Stimulated activated CD8-positive, alpha-beta memory T cell treated with anti-CD3 and anti-CD28 coated beads, Interleukin-4, amount 100 ng/mL, for 48 hours (primary cell): ENCODE measurements around the gene ATP8B3.

Experiments used
- DNase-seq: peaks from one replicate; pipeline ENCODE4 v3.0.0-alpha.2; 2020

The ATP8B3 gene

DNA sequence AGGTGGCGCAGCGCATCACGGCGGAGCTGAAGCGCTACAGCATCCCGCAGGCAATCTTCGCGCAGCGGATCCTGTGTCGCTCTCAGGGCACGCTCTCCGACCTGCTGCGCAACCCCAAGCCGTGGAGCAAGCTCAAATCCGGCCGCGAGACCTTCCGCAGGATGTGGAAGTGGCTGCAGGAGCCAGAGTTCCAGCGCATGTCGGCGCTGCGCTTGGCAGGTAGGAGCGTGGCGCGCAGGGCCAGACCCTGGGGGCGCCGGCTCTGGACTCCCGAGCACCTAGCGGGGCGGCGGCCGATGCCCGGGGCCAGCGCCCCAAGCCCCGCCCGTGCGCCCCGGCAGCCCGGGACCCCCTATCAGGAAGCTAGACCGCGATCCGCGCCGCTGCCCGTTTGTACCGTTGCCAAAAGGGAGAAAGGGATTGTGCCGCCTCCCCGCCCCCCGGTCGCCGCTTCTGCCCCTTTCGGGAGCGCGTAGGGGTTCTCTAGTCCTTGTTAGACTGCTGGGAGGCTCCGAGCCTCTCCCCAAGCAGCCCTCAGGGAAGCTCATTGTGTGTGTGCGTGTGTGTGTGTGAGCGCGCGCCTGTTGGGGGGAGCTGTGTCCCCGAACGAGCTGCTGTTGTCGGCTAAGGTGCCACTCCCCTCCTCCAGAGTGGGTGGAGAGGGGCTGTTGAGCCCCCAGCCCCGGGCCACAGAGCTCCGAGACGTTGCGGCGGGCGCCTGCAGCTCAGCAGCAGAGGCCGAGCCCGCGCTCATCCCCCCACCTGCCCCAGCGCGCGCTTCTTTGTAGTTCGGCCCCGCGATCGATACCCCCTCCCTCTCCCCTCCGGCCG, 57.2 kb downstream of the ATP8B3 start:
- DNase-seq: no peak

DNA sequence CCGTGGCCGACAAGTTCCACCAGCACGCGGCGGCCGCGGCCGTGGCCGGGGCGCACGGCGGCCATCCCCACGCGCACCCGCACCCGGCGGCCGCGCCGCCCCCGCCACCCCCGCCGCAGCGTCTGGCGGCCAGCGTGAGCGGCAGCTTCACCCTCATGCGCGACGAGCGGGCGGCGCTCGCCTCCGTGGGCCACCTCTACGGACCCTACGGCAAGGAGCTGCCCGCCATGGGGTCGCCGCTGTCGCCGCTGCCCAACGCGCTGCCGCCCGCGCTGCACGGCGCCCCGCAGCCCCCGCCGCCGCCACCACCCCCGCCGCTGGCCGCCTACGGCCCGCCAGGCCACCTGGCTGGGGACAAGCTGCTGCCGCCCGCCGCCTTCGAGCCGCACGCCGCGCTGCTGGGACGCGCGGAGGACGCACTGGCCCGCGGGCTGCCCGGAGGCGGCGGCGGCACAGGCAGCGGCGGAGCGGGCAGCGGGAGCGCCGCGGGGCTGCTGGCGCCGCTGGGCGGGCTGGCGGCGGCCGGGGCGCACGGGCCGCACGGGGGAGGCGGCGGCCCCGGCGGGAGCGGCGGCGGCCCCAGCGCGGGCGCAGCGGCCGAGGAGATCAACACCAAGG, 57.9 kb downstream of the ATP8B3 start:
- no peak for DNase-seq

DNA sequence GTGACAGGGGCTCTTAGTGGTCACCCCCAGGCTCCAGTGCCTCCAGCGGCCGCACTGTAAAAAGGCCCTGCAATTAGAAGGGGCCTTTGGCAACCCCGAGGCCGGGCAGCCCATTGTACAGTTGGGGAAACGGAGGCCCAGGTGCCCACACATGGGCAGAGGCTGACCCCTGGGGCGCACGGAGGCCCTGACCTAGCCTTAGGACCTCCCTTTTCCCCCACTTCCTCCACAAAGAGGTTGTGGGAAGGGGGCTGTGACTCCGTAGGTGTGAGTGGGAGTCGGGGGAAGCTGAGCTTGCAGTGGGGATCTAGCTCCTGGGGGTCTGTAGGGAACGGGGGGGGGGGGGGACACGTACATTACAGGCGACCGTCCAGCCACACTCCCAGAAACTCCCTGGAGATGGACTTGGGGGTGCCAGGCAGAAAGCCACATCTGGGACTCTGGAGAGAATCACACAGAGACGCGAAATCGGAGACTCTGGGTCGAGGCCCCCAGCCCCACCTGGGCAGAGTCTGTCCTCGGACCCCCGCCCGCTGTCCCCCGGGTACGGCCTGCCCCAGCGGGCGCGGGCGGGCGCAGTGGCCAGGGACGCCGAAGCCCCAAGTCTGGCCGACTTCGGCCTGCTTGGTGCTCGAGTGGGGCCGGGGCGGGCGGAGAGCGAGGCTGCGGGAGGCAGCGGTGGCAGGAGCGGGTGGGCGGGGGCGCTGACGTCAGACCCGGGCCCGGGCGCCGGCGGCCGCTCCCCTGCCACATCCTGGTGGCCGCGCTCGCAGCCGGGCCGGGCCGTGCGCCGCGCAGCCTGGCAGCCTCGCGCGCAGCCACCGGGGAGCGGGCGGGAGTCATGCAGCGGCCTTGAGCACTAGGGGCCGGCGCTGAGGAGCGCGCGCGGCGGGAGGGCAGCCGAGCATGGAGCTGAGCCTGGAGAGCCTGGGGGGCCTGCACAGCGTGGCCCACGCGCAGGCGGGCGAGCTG, 59.0 kb downstream of the ATP8B3 start, which contains the start of gene ONECUT3:
Gene ONECUT3, plus strand, starts transcription at position 750 of the 972 bp plus-strand sequence. Its CDS starts 157 bp downstream, at position 907.
- DNase-seq: no peak

DNA sequence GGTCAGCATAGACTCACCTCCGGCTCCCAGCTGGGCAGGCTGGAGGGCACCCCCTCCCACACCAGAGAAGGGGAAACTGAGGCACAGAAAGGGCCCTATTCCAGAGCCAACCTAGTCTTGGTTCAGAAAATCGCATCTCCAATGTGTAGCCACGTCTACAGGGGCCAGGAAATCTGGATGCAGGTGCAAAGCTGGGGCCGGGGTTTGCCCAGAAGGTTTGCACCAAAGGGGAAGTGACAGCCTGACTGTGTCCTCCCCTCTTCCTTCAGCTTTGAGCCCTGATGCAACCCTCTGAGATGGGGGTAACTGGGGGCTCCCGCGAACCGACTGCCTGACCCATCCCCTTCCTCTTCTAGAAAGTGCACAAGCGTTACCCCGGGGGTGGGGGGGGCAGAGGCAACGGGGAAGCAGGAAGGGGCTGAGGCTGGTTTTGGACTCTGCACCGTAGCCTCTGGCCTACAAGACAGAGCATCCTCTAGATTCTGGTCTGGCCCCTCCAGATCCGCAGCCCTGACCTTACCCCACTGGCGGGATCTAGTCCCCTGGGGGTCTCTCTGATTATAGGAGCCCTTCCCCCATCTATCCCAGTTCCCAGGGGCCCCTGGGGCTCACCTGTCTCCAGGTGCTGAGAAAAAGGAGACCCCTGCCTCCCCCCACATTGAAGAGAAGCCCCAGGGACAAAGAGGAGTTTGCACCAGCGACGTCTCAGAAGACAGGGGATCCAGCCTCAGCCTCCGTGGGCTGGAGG, 59.9 kb downstream of the ATP8B3 start:
- no peak for DNase-seq

DNA sequence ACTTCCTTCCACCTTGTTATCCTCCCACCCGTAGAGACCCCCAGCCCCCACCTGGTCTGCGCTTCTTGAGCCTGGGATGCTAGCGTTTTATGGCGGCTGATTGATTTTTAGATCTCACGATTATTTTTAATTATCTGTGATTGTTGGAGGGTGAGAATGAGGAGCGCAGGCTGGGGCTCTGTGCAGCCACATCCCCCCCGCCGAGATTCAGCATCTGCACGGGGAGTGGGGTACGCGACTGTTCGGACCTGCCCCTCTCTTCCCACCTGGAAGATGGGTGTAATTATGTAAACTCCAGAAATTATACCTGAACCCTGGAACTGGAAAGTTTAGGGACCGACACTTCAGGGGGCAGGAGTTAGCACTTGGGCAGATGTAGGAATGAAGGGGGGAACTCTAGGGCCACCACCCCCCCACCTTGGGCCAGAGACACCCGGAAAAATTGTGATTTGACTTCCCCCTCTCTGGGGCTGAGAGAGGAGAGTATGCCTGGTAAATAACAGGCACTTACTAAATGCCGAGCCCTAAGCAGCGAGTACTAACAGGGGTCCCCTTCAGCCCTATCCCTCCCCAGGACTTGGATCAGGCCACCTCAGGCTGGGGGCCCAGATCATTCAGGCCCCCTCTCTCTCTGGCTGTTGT, 60.6 kb downstream of the ATP8B3 start:
- DNase-seq: no peak

DNA sequence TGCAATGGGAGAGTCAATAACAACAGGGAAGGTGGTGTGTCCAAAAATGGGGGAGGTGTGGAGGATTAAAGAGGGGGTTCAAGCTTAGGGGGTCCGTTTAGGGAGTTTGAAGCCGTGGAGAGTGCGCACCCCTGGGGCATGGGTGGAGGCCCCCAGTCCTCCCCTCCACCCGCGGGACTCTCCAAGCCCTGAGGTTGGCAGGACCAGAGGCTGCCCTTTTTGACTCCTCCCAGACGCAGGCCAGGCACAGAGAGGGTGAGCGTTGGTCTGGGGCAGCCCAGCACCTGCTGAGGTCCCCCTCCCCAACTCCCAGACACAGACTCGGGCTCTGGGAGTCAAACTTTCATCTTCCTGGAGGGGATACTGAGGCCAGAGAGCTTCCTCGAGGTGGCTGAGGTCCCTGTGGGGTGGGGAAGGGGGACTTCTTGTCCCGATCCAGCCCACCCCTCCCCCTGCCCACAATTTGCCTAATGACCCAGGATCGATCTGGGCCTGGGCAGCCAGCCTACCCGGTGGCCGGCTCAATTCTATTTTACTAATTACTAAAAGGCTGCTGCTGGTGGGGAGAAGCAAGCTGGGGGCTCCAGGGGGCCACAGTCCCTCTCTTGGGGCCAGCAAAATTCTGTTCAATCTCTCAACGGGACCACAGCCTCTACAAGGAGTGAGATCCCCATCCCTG, 61.6 kb downstream of the ATP8B3 start:
- DNase-seq: no peak

DNA sequence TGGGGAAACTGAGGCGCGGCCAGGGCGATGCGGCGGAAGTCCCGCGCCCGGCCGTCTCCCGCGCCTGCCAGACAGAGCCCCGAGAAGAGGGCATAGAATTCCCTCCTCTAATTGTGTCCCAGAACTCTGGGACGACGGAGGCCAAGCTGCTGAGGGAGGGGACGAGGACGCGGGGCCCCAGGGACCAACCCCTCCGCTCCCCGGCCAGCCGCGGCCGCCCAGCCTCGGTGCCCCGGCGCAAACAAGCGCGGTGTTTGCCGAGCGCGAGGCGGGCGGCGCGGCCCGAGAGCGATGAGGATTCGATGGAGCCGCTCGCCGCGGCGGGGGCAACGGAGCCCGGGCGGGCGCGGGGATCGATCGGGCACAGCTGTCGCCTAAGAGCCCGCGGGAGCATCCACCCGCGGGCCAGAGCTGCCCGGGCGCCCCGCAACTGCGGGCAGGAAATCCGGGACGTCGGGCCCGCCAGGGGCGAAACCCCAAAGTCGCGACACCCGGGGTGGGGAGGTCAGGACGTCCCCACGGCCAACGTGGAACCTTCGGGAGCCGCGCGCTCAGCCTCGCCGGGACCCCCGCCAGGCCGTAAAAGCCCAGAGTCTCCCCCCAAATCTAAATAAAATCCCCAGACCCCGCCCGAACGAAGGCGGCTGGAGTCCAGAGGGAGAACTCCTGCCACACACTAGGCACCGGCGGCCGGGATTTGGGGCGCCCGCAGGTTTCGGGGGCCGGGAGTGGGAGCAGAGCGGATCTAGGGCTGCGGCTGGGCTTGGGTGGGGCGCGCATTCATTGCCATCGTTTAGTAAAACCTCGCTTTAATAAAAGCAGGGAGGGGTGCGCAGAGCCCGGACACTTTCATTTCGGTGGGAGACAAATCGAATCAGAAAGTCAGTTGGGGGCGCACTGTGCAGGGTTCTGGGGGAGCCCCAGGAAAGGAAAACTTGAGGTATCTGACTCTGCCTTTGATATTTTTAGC, 62.4 kb downstream of the ATP8B3 start:
- DNase-seq: no peak

DNA sequence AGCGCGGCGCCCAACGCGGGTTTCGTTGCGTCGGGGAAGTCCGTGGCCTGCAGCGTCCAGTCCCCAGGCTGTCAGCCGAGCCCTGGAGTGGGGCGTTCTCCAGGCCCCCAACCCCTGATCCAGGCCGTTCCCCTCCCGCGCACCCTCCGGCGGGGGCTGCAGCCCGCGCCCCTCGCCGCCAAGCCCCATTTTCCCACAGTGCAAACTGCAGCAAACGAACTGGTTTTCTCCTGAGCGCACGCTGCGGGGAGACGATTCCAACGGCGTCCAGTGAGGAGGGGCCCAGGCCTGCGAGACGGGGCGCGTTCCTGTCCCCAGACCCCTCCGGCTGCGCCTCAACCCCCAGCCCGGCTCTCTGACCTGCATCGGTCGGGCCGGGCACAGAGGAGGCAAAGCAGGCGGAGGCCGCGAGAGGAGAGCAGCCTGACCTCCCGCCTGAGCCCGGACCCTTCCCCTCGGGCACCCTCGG, 63.2 kb downstream of the ATP8B3 start:
- no peak for DNase-seq

DNA sequence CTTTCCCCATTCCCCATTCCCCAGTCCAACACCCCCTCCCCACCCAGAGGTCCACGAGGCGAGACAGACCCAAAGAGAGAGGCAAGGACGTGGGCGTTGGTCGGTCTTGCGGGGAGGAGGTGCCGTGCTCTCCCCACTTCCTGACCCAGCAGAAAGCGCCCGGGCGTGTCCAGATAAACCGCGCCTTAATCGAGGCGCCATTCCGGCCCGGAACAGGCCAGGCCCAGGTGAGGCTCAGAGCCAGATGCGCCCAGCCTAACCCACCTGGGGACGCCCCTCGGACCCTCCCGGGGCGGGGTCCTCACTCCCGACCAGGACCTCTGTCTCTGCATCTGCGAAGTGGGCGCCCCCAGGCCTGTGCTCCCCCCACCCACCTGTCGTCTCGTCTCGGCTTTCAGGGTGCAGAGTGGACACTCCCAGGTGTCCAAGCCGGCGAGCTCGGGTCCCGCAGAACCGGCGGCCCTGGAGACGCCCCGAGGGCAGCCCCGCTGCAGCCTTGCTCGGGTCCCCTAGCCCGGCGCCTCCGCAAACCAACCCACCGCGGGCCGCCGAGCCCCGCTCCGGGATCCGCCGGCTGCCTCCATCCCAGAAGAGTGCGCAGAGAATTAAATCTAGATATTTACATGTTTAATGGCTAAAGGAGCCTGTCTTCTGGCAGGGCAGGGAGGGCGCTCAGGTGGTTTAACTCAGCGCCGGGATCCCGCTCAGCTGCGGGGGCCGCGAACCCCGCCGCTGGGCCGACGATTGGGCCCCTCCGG, 63.8 kb downstream of the ATP8B3 start:
- no peak for DNase-seq

DNA sequence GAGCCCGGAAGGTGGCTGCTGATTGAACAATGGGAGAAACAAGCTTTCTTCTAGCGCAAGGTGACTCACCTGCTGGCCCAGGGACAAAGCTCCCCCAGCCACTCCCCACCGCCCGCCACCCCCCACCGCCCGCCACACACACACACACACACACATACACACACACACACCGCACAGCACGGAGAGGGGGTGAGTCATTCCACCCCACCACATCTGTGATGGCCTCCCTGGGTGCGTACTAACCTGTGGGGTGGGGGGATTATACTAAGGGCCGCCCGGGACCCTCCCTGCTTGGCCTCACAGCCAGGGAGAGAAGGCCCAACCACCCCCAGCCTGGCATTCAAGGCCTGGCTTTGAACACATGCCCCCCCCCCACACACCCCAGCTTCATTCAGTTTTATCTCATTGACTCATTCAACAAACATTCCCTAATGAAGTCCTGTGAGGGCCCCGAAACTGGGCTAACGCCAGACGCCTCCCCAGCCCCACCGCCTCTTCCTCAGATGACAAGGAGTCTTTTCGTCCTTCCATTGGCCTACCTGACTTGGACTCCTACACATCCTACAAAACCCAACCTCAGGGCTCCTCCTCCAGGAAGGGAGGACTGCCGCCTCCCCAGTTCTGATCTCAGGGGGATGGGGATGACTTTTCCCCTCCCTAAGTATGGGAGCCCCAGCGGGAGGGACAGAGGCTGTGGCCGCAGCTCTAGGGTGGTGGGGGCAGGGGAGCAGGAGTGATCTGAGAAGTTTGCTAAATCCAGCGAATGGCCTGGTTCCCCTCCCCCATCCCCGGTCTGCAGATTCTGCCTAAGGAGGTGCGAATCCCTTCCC, 64.6 kb downstream of the ATP8B3 start:
- no peak for DNase-seq

DNA sequence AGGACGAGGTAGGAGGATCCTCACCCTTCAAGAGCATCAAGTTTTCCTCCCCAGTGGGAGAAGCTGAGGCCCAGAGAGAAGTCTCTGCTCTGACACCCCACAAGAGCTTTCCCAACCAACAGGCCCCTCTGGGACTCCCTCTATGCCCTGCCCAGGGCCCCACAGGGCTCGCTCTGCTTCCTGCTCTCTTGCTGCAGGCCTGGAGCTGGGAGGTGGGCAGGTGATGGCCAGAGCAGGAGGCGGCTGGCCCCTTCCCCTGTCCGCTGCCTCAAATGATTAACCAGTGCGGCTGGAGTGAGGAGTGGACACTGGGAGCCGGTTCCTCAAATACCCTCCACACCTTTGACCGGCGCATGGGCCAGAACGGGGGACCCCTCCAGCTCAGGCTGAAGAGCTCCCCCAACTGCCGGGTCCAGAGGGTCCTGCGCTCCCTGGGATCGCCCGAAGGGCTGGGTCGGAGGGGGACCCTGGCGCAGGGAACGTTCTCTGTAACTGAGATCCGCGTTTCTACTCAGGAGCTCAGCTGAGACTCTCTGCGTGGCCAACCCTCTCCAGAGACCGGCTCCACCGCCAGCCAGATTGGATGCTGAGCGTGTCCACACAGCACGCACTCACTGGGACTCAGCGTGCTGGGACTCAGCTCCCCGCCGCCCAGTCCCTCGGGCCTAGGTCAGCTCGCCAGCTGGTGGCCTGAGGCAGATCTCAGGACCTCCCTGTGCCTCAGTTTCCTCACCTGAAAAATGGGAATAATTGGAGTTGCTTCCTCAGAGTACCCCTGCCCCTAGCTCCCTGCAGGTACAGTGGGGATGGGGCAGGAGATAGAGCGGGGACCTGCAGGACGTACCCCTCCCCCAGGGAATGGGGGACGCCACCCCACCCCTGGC, 65.4 kb downstream of the ATP8B3 start:
- no peak for DNase-seq

DNA sequence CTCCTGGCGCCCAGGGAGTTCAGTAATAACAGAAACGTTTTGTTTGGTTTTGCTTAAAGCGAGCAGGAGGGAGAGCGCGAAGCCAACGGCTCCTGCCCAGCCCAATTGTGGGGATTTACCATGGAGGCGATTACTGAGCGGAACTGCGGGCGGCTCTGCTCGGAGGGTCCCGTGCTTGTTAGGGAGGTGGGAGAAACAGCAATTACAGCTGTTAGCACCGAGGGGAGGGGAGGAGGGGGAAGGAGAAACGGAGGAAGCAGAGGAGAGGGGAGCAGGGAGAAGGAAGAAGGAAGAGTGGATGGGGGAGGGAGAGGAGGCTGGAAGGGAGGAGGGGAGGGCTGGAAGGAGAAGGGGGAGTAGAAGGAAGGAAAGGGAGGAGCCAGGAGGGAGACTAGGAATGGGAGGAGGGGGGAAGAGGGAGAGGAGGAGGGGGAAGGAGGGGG, 66.5 kb downstream of the ATP8B3 start:
- DNase-seq: no peak

DNA sequence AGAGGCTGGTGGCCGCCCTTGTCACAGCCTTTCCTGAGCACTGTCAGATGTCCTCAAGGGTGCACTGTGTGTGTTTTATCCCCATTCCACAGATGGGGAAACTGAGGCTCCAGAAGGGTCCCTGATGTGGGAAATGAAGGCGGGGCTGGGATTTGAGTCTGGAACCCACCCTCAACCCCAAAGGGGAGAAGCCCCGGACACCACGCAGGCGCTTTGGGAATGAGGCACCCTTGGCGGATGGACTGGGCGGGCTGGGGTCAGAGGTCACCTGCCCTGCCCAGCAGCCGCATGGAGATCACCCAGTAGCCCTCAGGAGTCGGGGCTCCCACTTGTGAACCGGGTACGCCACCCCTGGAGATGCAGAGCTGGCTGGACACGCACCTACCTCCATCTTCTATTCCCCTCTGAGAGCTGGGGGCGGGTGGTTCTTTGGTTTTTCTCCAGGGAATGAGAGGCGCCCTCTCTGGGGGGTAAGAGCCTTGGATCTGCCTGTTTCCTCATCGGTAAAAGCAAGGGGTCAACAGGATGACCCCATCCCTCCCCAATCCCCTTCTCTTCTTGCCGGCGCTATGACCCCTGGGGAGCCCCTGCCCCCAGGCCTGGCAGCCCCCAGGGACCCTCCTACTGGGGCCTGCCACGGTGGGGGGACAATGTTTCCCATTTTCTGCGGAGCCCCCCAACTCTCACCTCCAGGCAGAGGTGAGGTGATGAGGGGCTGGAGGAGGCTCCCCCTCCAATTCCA, 67.1 kb downstream of the ATP8B3 start:
- no peak for DNase-seq

DNA sequence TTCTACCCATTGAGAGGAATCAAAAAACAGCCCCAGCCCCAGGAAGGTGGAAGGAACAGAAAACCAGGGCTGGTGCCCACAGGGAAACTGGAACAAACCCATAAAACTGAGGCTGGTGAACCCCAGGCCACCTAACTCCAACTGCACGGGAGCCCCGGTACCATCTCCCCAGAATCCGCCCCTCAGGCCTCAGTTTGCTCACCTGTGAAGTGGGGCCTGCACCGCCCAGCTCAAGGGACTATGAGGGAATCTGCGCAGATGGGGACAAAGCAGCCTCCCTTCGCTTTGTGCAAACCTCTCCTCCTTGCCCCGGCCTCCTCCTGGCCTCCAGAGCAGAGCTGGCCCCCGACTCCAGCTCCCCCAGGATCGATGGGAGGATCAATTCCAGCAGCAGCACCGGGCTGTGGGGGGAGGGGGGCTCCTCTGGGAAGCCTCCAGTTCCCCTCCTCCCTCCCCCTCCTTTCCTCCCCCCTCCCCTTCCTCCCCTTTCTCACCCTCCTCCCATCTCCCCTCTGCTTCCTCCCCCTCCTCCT, 67.9 kb downstream of the ATP8B3 start:
- no peak for DNase-seq

DNA sequence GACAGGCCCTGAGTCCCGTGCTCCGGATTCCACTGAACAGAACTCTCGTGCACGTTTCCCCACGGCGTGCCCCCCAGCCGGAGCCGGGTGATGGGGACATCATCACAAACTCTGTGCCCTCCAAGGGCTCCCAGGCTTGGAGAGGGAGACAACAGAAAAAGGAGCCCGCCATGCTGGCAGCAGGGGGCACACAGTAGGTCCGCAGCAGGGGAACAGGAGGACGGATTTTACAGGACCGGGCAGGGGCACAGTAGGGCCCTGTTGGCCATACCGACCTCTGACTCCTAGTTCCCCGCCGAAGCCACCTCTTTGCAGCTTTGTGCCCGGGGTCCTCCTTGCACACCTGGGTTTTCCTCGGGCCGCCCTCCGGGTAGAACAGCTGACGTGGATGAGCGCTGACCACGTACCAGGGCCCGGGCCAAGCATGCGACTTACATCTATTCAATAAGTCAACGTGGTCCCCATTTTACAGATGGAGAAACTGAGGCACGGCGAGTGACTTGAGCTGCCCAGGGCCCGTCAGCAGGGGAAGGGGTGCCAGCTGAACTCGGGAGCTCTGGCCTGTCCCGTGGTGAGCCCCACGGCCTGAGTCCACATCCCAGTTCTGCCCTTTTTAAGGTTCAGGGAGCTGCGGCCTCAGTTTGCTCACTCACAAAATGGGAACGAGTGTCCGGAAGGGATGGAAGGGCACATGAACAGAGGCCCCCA, 68.9 kb downstream of the ATP8B3 start:
- no peak for DNase-seq
